ENCODE results near the gene STK39.

Gene STK39

GRCh38 chr2:167961536-167962048, 285.8 kb downstream of the STK39 start:
- H3K4me3 ChIP-seq (replicated peaks in 1 of 2; ENCODE audit: low read depth in 2 of 2, low read length in 2 of 2) = no peak overlapping the region
- TF ChIP-seq, protein P1, sequence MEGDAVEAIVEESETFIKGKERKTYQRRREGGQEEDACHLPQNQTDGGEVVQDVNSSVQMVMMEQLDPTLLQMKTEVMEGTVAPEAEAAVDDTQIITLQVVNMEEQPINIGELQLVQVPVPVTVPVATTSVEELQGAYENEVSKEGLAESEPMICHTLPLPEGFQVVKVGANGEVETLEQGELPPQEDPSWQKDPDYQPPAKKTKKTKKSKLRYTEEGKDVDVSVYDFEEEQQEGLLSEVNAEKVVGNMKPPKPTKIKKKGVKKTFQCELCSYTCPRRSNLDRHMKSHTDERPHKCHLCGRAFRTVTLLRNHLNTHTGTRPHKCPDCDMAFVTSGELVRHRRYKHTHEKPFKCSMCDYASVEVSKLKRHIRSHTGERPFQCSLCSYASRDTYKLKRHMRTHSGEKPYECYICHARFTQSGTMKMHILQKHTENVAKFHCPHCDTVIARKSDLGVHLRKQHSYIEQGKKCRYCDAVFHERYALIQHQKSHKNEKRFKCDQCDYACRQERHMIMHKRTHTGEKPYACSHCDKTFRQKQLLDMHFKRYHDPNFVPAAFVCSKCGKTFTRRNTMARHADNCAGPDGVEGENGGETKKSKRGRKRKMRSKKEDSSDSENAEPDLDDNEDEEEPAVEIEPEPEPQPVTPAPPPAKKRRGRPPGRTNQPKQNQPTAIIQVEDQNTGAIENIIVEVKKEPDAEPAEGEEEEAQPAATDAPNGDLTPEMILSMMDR (IDR thresholded peaks at IDR 0.05; ENCODE audit: low read depth, low read length) = no peak
- no peak for DNase-seq (ENCODE audit: low read depth in 2 of 2)

DNA sequence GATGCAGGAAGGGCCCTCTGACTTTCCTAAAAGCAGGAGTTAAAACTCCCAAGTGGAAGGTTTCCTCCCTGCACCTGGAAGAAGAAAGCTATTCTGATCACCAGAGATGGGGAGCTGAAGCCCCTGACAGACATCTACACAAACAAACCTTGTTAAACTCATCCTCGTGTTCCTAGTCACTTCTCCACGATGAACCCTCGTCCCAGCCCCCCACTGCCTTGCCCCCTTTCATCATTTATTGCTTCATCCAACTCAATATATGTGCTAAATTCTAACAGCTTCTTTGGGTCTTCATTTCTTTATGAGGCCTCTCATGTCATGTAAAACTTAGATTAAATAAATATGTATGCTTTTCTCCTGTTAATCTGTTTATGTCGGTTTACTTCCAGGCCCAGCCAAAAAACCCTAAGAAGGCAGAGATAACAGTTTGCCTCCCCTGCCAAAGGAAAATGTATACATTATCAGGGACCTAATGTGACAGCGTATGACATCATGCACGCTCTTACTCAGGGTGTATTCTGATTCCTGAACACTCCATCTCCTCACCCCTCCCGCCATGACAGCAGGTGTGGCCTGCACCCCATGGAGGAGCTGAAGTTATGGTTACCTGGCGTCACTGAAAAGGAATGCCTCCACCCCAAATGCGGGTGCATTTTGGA, 287.2 kb downstream of the STK39 start:
- TF ChIP-seq, protein P1 (IDR thresholded peaks at IDR 0.05; ENCODE audit: low read depth, low read length) = no peak
- H3K4me3 ChIP-seq (replicated peaks in 1 of 2; ENCODE audit: low read depth in 2 of 2, low read length in 2 of 2) = no peak overlapping the region
- no peak for DNase-seq (ENCODE audit: low read depth in 2 of 2)

DNA sequence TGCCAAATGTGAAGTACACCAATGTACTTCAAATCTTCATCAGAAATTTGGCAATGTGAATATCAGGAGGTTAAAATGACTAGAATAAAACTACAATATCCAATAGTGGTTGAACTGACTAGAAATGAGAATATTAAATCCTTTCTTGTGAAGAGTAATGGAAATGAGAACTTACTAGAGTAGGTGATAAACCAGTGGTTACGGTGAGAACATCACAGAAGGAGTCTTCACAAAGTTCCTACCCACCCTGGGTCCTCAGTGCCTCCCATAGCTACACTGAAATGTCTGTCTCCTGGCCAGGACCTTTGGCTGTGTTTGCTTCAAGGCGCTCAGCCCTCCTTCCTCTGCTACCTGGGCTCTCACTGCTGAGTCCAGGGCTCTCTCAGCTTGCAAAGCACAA, 289.7 kb downstream of the STK39 start:
- H3K4me3 ChIP-seq (replicated peaks in 1 of 2; ENCODE audit: low read depth in 2 of 2, low read length in 2 of 2) = no peak overlapping the region
- DNase-seq (ENCODE audit: low read depth in 2 of 2) = no peak
- TF ChIP-seq, protein P1 (IDR thresholded peaks at IDR 0.05; ENCODE audit: low read depth, low read length) = no peak

DNA sequence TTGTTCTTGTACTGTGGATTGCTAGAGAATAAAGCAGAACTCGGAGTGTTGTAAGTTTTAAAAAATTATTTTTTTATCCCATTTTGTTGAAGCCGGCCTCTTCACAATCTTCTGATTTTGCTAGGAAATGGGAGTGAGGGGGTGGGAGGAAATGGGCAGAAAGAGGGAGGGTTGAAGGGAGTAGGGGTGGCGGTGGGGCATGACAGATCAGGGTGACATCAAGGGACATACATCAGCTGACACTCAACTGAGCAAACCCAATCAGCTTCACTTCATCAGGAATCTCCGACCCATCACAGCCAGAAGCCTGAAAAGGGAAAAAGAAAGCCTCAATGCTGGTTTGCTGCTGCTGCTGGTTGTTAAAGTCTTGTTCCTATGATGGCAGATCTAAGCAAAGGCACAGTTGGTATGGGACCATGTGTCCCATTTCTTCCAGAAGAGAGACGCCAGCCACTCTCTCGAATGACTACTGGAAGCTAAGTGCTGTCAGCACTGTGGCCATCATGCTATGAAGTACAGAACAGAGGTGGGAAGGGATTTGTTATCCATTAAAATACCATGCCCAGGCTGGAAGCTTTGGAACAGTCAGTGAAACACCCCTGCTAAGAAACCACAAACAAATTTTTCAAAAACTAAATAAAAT, 292.0 kb downstream of the STK39 start:
- DNase-seq (ENCODE audit: low read depth in 2 of 2) = no peak
- H3K4me3 ChIP-seq (replicated peaks in 1 of 2; ENCODE audit: low read depth in 2 of 2, low read length in 2 of 2) = no peak overlapping the region
- TF ChIP-seq, protein P1 (IDR thresholded peaks at IDR 0.05; ENCODE audit: low read depth, low read length) = no peak

DNA sequence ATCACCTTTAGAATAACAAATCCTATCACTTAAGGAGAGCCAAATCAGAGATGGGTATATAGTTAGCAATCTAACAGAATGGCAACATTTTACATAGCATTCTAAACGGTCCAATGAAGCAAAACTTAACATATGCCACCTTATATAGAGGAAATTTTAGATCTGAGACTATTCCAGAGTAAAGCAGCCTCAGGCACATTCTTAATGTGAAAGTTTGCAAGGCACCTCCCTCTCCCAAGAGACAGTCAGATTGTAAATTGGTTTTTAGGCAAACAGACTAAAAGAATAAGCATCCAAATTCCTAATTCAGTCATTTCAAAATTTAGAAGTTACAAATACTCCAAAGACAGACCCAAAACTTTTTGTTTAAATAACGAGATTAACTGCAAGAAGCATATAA, 292.9 kb downstream of the STK39 start:
- H3K4me3 ChIP-seq (replicated peaks in 1 of 2; ENCODE audit: low read depth in 2 of 2, low read length in 2 of 2) = no peak overlapping the region
- DNase-seq (ENCODE audit: low read depth in 2 of 2) = no peak
- TF ChIP-seq, protein P1 (IDR thresholded peaks at IDR 0.05; ENCODE audit: low read depth, low read length) = no peak

DNA sequence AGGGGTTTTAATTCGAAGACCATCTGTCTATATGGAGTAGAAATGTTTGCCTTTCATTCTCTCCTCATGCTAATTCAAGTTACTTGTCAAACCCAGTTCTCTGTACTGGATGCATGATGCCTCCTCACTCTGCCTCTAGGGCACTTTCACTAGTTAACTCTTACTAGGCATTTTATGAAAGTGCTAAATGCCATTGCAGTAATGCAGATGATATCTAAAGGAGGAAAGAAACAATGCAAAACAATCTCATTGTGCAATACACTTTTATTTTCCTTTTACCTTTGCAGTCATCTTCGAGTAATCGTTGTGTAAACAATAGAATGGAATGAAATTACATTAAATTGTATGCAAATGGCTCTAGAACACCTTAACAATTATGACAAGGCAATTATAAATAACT, 293.6 kb downstream of the STK39 start:
- TF ChIP-seq, protein P1 (IDR thresholded peaks at IDR 0.05; ENCODE audit: low read depth, low read length) = no peak
- H3K4me3 ChIP-seq (replicated peaks in 1 of 2; ENCODE audit: low read depth in 2 of 2, low read length in 2 of 2) = no peak overlapping the region
- no peak for DNase-seq (ENCODE audit: low read depth in 2 of 2)
